B cell (primary cell): ENCODE measurements around the gene PCSK2. TPM values are rescaled to one million over a fixed set of nuclear protein-coding genes. Genes with fewer than 3 reads are reported as not detected.

Experiments
- ATAC-seq: fragments of 200-7000 bp; cut with Tn5 transposase; one replicate; pipeline ENCODE4 v1.10.0; 2021; ENCODE audit warnings: low read depth, mild to moderate bottlenecking, moderate number of reproducible peaks, moderate library complexity
- CTCF ChIA-PET: fragments of 350-600 bp; sonication (Branson Sonifier 250); formaldehyde crosslinking; loops from one replicate; lab custom pipeline; 2021; ENCODE audit warnings: antibody characterized with exemption, inconsistent platforms; lab: Charles Lee
- POLR2A ChIA-PET: fragments of 350-600 bp; sonication (Branson Sonifier 250); formaldehyde crosslinking; loops from one replicate; lab custom pipeline; 2021; ENCODE audit warnings: antibody characterized with exemption; lab: Charles Lee
- DNase-seq: peaks from one replicate; pipeline ENCODE4 v3.0.0; 2013
- H2AFZ ChIP-seq: 2 replicates; pipeline ENCODE4 v1.6.1; 2012; ENCODE audit warnings: mild to moderate bottlenecking, low read depth, low read length; ENCODE audit not compliant: insufficient read depth, poor library complexity, severe bottlenecking
- H3K27ac ChIP-seq, 2 donors: 1 replicate in 1 of 2; 2 replicates in 1 of 2; pipeline ENCODE4 v1.5.1; 2012 to 2013; ENCODE audit warnings: low read length in 2 of 2, mild to moderate bottlenecking in 2 of 2, moderate library complexity in 1 of 2
- H3K27me3 ChIP-seq, 4 experiments: fragments of 200-600 bp in 1 of 4; sonication (generic) in 1 of 4; replicated peaks in 1 of 4; 1 replicate in 2 of 4; 2 replicates in 2 of 4; pipeline versions ENCODE4 v1.6.1 to v1.7.0; 2013 to 2016; ENCODE audit warnings: low read length in 3 of 4, mild to moderate bottlenecking in 2 of 4, mixed read lengths in 1 of 4, moderate library complexity in 1 of 4; ENCODE audit not compliant: insufficient read depth in 4 of 4, control insufficient read depth in 3 of 4; ENCODE audit errors: control extremely low read depth in 1 of 4
- H3K36me3 ChIP-seq, 2 experiments: replicated peaks in 1 of 2; 1 replicate in 1 of 2; 2 replicates in 1 of 2; pipeline versions ENCODE4 v1.6.1 to v1.7.1; 2013; ENCODE audit warnings: low read length in 1 of 2; ENCODE audit not compliant: insufficient read depth in 2 of 2, control insufficient read depth in 1 of 2; ENCODE audit errors: control extremely low read depth in 1 of 2, extremely low read depth in 1 of 2
- H3K4me1 ChIP-seq, 2 donors: fragments of 200-600 bp in 1 of 2; sonication (generic) in 1 of 2; 1 replicate in 1 of 2; 2 replicates in 1 of 2; pipeline versions ENCODE4 v1.5.1 to v1.6.1; 2013 to 2017; ENCODE audit warnings: low read length in 2 of 2; ENCODE audit not compliant: control insufficient read depth in 2 of 2, insufficient read depth in 2 of 2
- H3K4me2 ChIP-seq: replicated peaks from 2 replicates; pipeline ENCODE3; 2012; ENCODE audit warnings: mild to moderate bottlenecking, low read depth, low read length; ENCODE audit not compliant: poor library complexity, severe bottlenecking
- H3K4me3 ChIP-seq, 5 experiments: fragments of 200-600 bp in 1 of 5; sonication (generic) in 1 of 5; 1 replicate in 3 of 5; 2 replicates in 2 of 5; pipeline versions ENCODE4 v1.5.1 to v1.7.0; 2011 to 2016; ENCODE audit warnings: low read length in 4 of 5, mild to moderate bottlenecking in 4 of 5, low read depth in 2 of 5, control low read depth in 1 of 5, moderate library complexity in 1 of 5; ENCODE audit not compliant: insufficient read depth in 1 of 5; ENCODE audit errors: control extremely low read depth in 1 of 5, extremely low read depth in 1 of 5
- H3K79me2 ChIP-seq: fragments of 200-600 bp; sonication (generic); one replicate; pipeline ENCODE4 v1.6.0; 2016; ENCODE audit warnings: low read length; ENCODE audit not compliant: control insufficient read depth, insufficient read depth
- H3K9ac ChIP-seq: fragments of 200-600 bp; sonication (generic); 2 replicates; pipeline ENCODE4 v1.6.1; 2017; ENCODE audit warnings: mild to moderate bottlenecking, low read length, moderate library complexity
- H3K9me3 ChIP-seq, 3 donors: one replicate each; pipeline versions ENCODE4 v1.6.1 to v1.7.1; 2013; ENCODE audit warnings: low read length in 2 of 3; ENCODE audit not compliant: control insufficient read depth in 2 of 3, insufficient read depth in 1 of 3; ENCODE audit errors: control extremely low read depth in 1 of 3
- H4K20me1 ChIP-seq: 2 replicates; pipeline ENCODE4 v1.6.0; 2012; ENCODE audit warnings: mild to moderate bottlenecking, low read length; ENCODE audit not compliant: insufficient read depth, control insufficient read depth, poor library complexity, severe bottlenecking
- H3K27ac Mint-ChIP-seq: one replicate; pipeline ENCODE4 v1.8.0; 2021; ENCODE audit warnings: mixed read lengths
- H3K27me3 Mint-ChIP-seq: one replicate; pipeline ENCODE4 v1.8.0; 2021; ENCODE audit warnings: mixed read lengths
- H3K4me1 Mint-ChIP-seq: one replicate; pipeline ENCODE4 v1.8.0; 2021; ENCODE audit warnings: mixed read lengths
- H3K4me3 Mint-ChIP-seq: one replicate; pipeline ENCODE4 v1.8.0; 2021; ENCODE audit warnings: mixed read lengths
- H3K9me3 Mint-ChIP-seq: one replicate; pipeline ENCODE4 v1.8.0; 2022; ENCODE audit warnings: mixed read lengths; ENCODE audit not compliant: insufficient read depth
- EZH2 ChIP-seq: IDR thresholded peaks from 2 replicates; pipeline ENCODE4 v1.6.1; 2012; ENCODE audit warnings: borderline replicate concordance, low read depth, mild to moderate bottlenecking, moderate library complexity, low read length; ENCODE audit not compliant: insufficient read depth, poor library complexity, severe bottlenecking
- WGBS: methylation state at CpG from one replicate; pipeline ENCODE4 v1.1.5; 2013; ENCODE audit warnings: missing lambda C conversion rate; ENCODE audit not compliant: insufficient coverage; 5-methylcytosine and 5-hydroxymethylcytosine counted together
- intact Hi-C: fragments of 100-400 bp; cut with micrococcal nuclease; formaldehyde crosslinking; loops from one replicate; pipeline ENCODE4 v1.10.0; 2022
- polyA plus RNA-seq: library from polyadenylated mRNA; depleted of rRNA; stranded (reverse); fragments of >200 nt; gene quantifications from 2 replicates; pipeline ENCODE4 v1.2.3, GENCODE V29; 2012
- total RNA-seq, 2 donors: library from RNA; stranded (reverse); fragments of 120-200 nt in 1 of 2; gene quantifications; 1 replicate in 1 of 2; 2 replicates in 1 of 2; pipeline versions ENCODE4 v1.2.3 to v1.2.4, GENCODE V29; 2013 to 2022
- TF ChIP-seq, protein P1 (sequence below): fragments of 200-600 bp; IDR thresholded peaks from one replicate; pipeline ENCODE4 v1.8.0; 2022; ENCODE audit warnings: antibody characterized with exemption, mild to moderate bottlenecking

PCSK2 gene
- total and polyA plus RNA-seq, 2 donors (not counting 1 experiment from before 2014, with no cell fraction given) = not detected

GRCh38 chr20:17281478-17281877, 54.6 kb downstream of the PCSK2 start:
- POLR2A ChIA-PET = no interaction called here
- ATAC-seq (no peak), DNase-seq (no peak)
- no peak overlapping the region for H3K4me3 ChIP-seq
- no peaks in the 10 kb centered on the region for H3K36me3 ChIP-seq
- Mint-ChIP-seq H3K4me3 (no peak overlapping the region), H3K27me3 (no peaks in the 10 kb centered on the region), H3K4me1 (no peaks in the 10 kb centered on the region), H3K27ac (no peak overlapping the region), H3K9me3 (peaks cover 7% of the 10 kb centered on the region)
- no peak for TF ChIP-seq EZH2
- TF ChIP-seq, protein P1, sequence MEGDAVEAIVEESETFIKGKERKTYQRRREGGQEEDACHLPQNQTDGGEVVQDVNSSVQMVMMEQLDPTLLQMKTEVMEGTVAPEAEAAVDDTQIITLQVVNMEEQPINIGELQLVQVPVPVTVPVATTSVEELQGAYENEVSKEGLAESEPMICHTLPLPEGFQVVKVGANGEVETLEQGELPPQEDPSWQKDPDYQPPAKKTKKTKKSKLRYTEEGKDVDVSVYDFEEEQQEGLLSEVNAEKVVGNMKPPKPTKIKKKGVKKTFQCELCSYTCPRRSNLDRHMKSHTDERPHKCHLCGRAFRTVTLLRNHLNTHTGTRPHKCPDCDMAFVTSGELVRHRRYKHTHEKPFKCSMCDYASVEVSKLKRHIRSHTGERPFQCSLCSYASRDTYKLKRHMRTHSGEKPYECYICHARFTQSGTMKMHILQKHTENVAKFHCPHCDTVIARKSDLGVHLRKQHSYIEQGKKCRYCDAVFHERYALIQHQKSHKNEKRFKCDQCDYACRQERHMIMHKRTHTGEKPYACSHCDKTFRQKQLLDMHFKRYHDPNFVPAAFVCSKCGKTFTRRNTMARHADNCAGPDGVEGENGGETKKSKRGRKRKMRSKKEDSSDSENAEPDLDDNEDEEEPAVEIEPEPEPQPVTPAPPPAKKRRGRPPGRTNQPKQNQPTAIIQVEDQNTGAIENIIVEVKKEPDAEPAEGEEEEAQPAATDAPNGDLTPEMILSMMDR = no peak
- no peaks in the 10 kb centered on the region for H3K27me3 ChIP-seq
- CTCF ChIA-PET = no interaction called here
- H3K27ac ChIP-seq = no peak overlapping the region
- no peak overlapping the region for H3K9ac ChIP-seq
- no peak overlapping the region for H3K4me2 ChIP-seq
- H3K79me2 ChIP-seq = no peaks in the 10 kb centered on the region
- no peaks in the 10 kb centered on the region for H3K4me1 ChIP-seq
- intact Hi-C loops = no loop called here
- H4K20me1 ChIP-seq = no peaks in the 10 kb centered on the region
- H3K9me3 ChIP-seq = no peaks in the 10 kb centered on the region
- no peak overlapping the region for H2AFZ ChIP-seq

- H3K27ac ChIP-seq = no peak overlapping the region
- no peak overlapping the region for H3K9ac ChIP-seq
- peaks cover 0 to under 1% (median 0%) of the 10 kb centered on the region in 3 donors for H3K9me3 ChIP-seq
- H3K36me3 ChIP-seq = no peaks in the 10 kb centered on the region
- H3K4me3 Mint-ChIP-seq = no peak overlapping the region
- no peaks in the 10 kb centered on the region for H3K4me1 Mint-ChIP-seq
- DNase-seq (no peak), ATAC-seq (no peak)
- ChIA-PET CTCF (no interaction called here), POLR2A (no interaction called here)
- no CpG with 5 or more reads among the region's 3 CpGs for WGBS
- no peak overlapping the region for H3K4me3 ChIP-seq
- H3K79me2 ChIP-seq = no peaks in the 10 kb centered on the region
- H4K20me1 ChIP-seq = no peaks in the 10 kb centered on the region
- H3K4me2 ChIP-seq = no peak overlapping the region
- H3K27ac Mint-ChIP-seq = no peak overlapping the region
- TF ChIP-seq, protein P1 = no peak
- no peak for TF ChIP-seq EZH2
- intact Hi-C loops = no loop called here
- no peaks in the 10 kb centered on the region for H3K27me3 Mint-ChIP-seq
- peaks cover 7% of the 10 kb centered on the region for H3K9me3 Mint-ChIP-seq
- no peak overlapping the region for H2AFZ ChIP-seq
- H3K27me3 ChIP-seq = no peaks in the 10 kb centered on the region
- H3K4me1 ChIP-seq = no peaks in the 10 kb centered on the region
Measured at GRCh38 chr20:17282501-17282900, 55.7 kb downstream of the PCSK2 start.
